T-cell (primary cell): Measurements from ENCODE around the gene FASTK. TPM values are rescaled to one million over a fixed set of nuclear protein-coding genes. Genes with fewer than 3 reads are reported as not detected.
A peak's percentile ranks its signal among the peaks of the same experiment; 100 is the strongest.

Source experiments
- ATAC-seq, 4 experiments: fragments of 200-7000 bp in 3 of 4; fragments of 150-1000 bp in 1 of 4; cut with Tn5 transposase; replicated peaks in 1 of 4; 1 replicate in 3 of 4; 2 replicates in 1 of 4; pipeline ENCODE4 v1.10.0; 2021; ENCODE audit warnings: moderate library complexity in 3 of 4, mild to moderate bottlenecking in 2 of 4, moderate number of reproducible peaks in 1 of 4
- CTCF ChIA-PET, 2 donors: fragments of 300-600 bp; sonication (Branson Sonifier 250); formaldehyde crosslinking; loops; one replicate each; lab custom pipeline; 2022; ENCODE audit warnings: antibody characterized with exemption in 2 of 2; lab: Charles Lee
- POLR2A ChIA-PET, 2 donors: fragments of 300-600 bp; sonication (Branson Sonifier 250); formaldehyde crosslinking; loops; one replicate each; lab custom pipeline; 2022; ENCODE audit warnings: antibody characterized with exemption in 2 of 2; lab: Charles Lee
- DNase-seq, 35 experiments: peaks; one replicate each; pipeline versions ENCODE4 v3.0.0 to v3.0.0-alpha.2; 2013 to 2023
- H3K27ac ChIP-seq: one replicate; pipeline ENCODE4 v1.5.1; 2013; ENCODE audit warnings: low read length
- H3K27me3 ChIP-seq, 2 experiments: replicated peaks in 1 of 2; 1 replicate in 1 of 2; 2 replicates in 1 of 2; pipeline versions ENCODE4 v1.6.1 to v1.7.0; 2013; ENCODE audit warnings: low read length in 1 of 2, mixed read lengths in 1 of 2; ENCODE audit not compliant: control insufficient read depth in 2 of 2, insufficient read depth in 2 of 2; ENCODE audit errors: extremely low read depth in 1 of 2
- H3K36me3 ChIP-seq, 2 donors: 1 replicate in 1 of 2; 2 replicates in 1 of 2; pipeline versions ENCODE4 v1.6.1 to v1.7.0; 2013; ENCODE audit warnings: low read length in 1 of 2; ENCODE audit not compliant: control insufficient read depth in 2 of 2, insufficient read depth in 1 of 2; ENCODE audit errors: extremely low read depth in 1 of 2
- H3K4me1 ChIP-seq, 2 experiments: 1 replicate in 1 of 2; 2 replicates in 1 of 2; pipeline versions ENCODE4 v1.6.1 to v1.7.0; 2013; ENCODE audit warnings: low read length in 2 of 2, mixed read lengths in 1 of 2; ENCODE audit not compliant: insufficient read depth in 2 of 2, control insufficient read depth in 1 of 2; ENCODE audit errors: extremely low read depth in 1 of 2
- H3K4me3 ChIP-seq, 2 donors: 1 replicate in 1 of 2; 2 replicates in 1 of 2; pipeline versions ENCODE4 v1.5.1 to v1.7.0; 2013; ENCODE audit warnings: mild to moderate bottlenecking in 2 of 2, low read length in 1 of 2, moderate library complexity in 1 of 2; ENCODE audit not compliant: control insufficient read depth in 1 of 2; ENCODE audit errors: extremely low read depth in 1 of 2
- H3K9me3 ChIP-seq: 2 replicates; pipeline ENCODE4 v1.7.0; 2013
- H3K27ac Mint-ChIP-seq, 2 donors: one replicate each; pipeline ENCODE4 v1.8.0; 2020 to 2021; ENCODE audit warnings: mild to moderate bottlenecking in 2 of 2, mixed read lengths in 2 of 2
- H3K27me3 Mint-ChIP-seq, 2 donors: one replicate each; pipeline ENCODE4 v1.8.0; 2021 to 2022; ENCODE audit warnings: mixed read lengths in 2 of 2
- H3K36me3 Mint-ChIP-seq: one replicate; pipeline ENCODE4 v1.8.0; 2021; ENCODE audit warnings: mixed read lengths
- H3K4me1 Mint-ChIP-seq, 3 donors: one replicate each; pipeline ENCODE4 v1.8.0; 2020 to 2022; ENCODE audit warnings: mixed read lengths in 3 of 3, mild to moderate bottlenecking in 1 of 3
- H3K4me3 Mint-ChIP-seq, 3 donors: one replicate each; pipeline ENCODE4 v1.8.0; 2020 to 2022; ENCODE audit warnings: mild to moderate bottlenecking in 3 of 3, mixed read lengths in 3 of 3, moderate library complexity in 3 of 3
- H3K9me3 Mint-ChIP-seq, 3 donors: one replicate each; pipeline ENCODE4 v1.8.0; 2020 to 2022; ENCODE audit warnings: mixed read lengths in 3 of 3
- WGBS: methylation state at CpG from one replicate; pipeline ENCODE4 v1.1.5; 2013; ENCODE audit warnings: missing lambda C conversion rate; ENCODE audit not compliant: insufficient coverage; 5-methylcytosine and 5-hydroxymethylcytosine counted together
- total RNA-seq, 35 experiments: library from RNA in 6 of 35; stranded (reverse) in 6 of 35; fragments of 120-200 nt in 1 of 35; gene quantifications; one replicate each; pipeline versions ENCODE4 v1.2.1 to v1.2.4 and lab custom pipeline; 2013 to 2026

FASTK gene
- total RNA-seq, 5 donors from 2014 or later (not counting 1 experiment from before 2014, with no cell fraction given), result 98.8 to 157 (median 151) TPM

DNA sequence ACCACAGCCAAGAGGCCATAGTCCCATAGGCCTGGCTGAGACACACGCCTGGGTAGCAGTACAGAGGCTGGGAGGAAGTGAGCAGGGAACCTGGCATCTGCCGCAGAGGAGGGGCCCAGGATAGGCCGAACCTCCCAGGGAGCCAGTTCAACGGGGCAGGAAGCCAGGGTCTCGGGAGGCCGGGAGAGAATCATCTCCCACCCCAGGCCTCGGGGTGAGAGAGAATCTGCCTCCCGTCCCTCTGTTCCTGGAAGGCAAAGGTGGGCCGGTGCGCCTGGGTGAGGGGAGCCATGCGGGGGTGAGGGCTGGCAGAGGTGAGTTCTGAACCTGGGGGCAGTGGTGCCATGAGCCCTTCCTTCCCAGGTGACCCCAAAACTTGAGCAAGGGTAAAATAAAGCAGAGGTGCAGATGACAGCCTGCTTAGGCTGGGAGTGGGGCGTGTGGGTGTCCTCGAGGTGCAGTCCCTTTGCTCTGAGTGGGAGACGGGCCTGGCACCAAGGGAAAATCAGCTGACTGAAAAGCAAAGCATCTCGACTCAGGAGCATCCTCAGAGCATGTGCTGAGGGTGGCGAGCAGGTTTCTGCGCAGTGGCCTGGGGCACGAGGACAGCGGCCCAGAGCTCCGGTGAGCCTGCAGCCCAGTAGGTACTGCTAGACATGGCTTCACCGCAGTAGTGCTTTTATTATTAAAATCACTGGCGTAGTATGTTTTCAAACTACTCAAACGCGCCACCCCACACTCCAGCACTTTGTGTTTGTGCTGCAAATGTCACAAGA lies 21.2 kb upstream of the FASTK start:
- H3K4me3 ChIP-seq, result no peak overlapping the region
- POLR2A ChIA-PET, result interaction anchor here in 1 of 2 donors (0.7 kb wide), 1 partner anchor 17 kb away, joined by 4 read pairs; no protein-coding TSS in a partner anchor
- ATAC-seq, result no peak

DNA sequence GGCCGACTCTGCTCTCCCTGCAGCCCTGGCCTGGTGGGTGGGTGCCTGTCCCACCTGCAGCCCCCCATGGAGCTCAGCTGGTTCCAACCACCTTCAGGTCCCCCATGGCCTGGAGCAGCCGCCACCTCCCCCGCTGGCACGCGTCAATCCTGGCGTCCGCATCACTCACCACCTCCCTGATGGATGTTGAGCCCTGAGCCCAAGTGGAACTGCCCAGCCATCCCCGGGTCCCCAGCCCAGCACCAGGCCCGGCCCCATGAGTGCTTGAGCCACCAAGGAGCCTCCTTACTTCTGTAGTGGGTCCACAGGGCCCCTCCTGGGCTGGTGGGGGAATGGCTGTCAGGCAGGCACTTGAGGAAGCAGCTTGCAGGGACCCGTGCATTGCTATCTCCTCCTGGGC lies 20.3 kb upstream of the FASTK start:
- ChIA-PET CTCF (no interaction called here), POLR2A (no interaction called here)
- Histone ChIP-seq H3K4me3 (no peak overlapping the region), H3K4me1 (peaks cover 0 to 4% of the 10 kb centered on the region in 2 experiments), H3K9me3 (no peaks in the 10 kb centered on the region), H3K36me3 (peaks cover 0 to 3% of the 10 kb centered on the region in 2 donors), H3K27ac (no peak overlapping the region), H3K27me3 (no peaks in the 10 kb centered on the region)
- H3K27me3 Mint-ChIP-seq, result no peaks in the 10 kb centered on the region
- ATAC-seq (no peak), DNase-seq (no peak)
- no peaks in the 10 kb centered on the region for H3K9me3 Mint-ChIP-seq
- H3K36me3 Mint-ChIP-seq, result peaks cover 6% of the 10 kb centered on the region
- H3K4me3 Mint-ChIP-seq, result no peak overlapping the region
- peaks cover 0 to 2% (median 2%) of the 10 kb centered on the region in 3 donors for H3K4me1 Mint-ChIP-seq
- WGBS, result 90% methylated on average over 9 of the region's 10 CpGs
- no peak overlapping the region for H3K27ac Mint-ChIP-seq

More for the DNA sequence above, 21.2 kb upstream of the FASTK start:
- peaks cover 6% of the 10 kb centered on the region for H3K36me3 Mint-ChIP-seq
- Histone ChIP-seq H3K4me1 (no peaks in the 10 kb centered on the region), H3K27me3 (no peaks in the 10 kb centered on the region), H3K9me3 (no peaks in the 10 kb centered on the region), H3K36me3 (peaks cover 0 to 3% of the 10 kb centered on the region in 2 donors), H3K27ac (no peak overlapping the region)
- DNase-seq, result no peak
- no peaks in the 10 kb centered on the region for H3K9me3 Mint-ChIP-seq
- no peaks in the 10 kb centered on the region for H3K4me1 Mint-ChIP-seq
- H3K27me3 Mint-ChIP-seq, result no peaks in the 10 kb centered on the region
- 93% methylated on average over 15 of the region's 24 CpGs for WGBS
- CTCF ChIA-PET, result no interaction called here
- H3K27ac Mint-ChIP-seq, result no peak overlapping the region
- H3K4me3 Mint-ChIP-seq, result no peak overlapping the region

DNA sequence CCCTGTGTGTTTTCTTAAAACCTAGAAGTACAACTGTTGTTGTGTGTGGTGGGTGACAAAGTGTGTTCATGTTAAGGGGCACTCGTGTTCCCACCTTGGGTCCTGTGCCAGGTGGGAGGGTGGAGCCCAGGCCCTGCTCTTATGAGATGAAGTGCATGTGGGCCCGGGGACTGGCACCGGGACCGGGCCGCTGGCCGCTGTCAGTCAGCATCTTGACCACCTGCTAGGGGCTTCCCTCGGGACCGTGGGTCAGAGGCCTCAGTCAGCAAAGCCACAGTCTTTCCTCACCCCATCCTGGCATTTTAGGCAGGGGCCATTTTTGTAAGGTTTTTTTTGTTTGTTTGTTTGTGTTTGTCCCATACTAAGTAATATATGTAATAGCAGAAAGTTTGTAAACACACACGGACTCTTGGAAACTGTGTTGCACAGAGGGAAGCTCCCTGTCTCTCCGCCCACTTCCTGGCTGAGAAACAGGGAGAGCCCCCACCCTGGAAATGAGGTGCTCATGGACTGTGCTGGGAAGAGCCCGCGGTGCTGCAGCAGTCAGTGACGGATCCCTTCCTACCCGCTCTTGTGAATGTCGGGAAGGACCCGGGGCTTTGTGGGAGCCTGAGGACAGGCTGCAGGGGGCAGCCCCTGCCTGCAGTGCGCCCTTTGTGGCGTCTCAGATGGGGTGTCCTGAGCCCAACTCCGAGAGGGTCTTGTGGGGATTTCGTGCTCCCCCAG lies 19.0 kb upstream of the FASTK start:
- H3K4me3 Mint-ChIP-seq, result no peak overlapping the region
- no peaks in the 10 kb centered on the region for H3K9me3 Mint-ChIP-seq
- POLR2A ChIA-PET, result no interaction called here
- WGBS, result 90% methylated on average over 12 of the region's 20 CpGs
- Histone ChIP-seq H3K9me3 (no peaks in the 10 kb centered on the region), H3K4me3 (no peak overlapping the region), H3K27ac (no peak overlapping the region), H3K4me1 (peaks cover 0 to 10% of the 10 kb centered on the region in 2 experiments), H3K36me3 (peaks cover 0 to under 1% of the 10 kb centered on the region in 2 donors), H3K27me3 (no peaks in the 10 kb centered on the region)
- no peak for ATAC-seq
- no peak for DNase-seq
- CTCF ChIA-PET, result interaction anchor here in 1 of 2 donors (0.5 kb wide), 1 partner anchor 320 kb away, joined by 3 read pairs; no protein-coding TSS in a partner anchor
- H3K27ac Mint-ChIP-seq, result no peak overlapping the region
- peaks cover 0 to 8% (median 3%) of the 10 kb centered on the region in 3 donors for H3K4me1 Mint-ChIP-seq
- no peaks in the 10 kb centered on the region for H3K27me3 Mint-ChIP-seq
- peaks cover 6% of the 10 kb centered on the region for H3K36me3 Mint-ChIP-seq

DNA sequence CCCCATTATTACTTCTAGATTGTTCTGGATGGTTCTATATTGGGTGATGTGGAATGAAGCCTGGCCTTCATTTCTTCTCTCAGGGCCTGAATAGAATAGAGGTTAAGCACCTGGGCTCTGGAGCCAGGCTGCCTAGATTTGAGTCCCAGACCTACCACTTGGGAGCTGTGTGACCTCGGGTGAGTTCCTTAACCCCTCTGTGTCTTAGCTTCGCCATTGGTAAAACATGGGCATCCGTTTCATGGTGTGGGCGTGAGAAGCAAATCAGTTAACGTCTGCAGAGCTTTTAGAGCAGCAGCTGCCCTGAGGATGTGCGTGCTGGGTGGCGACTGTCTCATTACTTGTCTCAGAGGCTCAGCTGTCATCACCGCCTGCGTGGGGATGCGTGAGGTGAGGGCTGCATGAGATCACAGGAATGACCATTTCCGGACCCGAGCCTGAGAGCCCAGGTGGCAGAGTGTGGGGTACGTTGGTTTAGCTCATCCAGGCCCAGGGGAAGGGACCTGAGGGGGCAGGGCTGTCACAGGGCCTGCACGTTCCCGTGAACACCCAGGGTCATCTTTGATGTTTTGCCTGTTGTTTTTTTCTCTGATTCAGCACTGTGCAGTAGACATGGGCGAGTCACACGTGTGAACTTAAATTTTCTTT lies 15.3 kb upstream of the FASTK start:
- CTCF ChIA-PET, result no interaction called here
- H3K9me3 Mint-ChIP-seq, result no peaks in the 10 kb centered on the region
- 78% methylated on average over 14 of the region's 17 CpGs for WGBS
- POLR2A ChIA-PET, result interaction anchor here in 1 of 2 donors (0.7 kb wide), 1 partner anchor 964 kb away, joined by 4 read pairs; no protein-coding TSS in a partner anchor
- H3K4me1 Mint-ChIP-seq, result peaks cover 0 to 11% (median 8%) of the 10 kb centered on the region in 3 donors
- peak in 1 of 35 experiments; percentile 34 for DNase-seq
- Histone ChIP-seq H3K4me1 (peaks cover 0 to 10% of the 10 kb centered on the region in 2 experiments), H3K4me3 (no peak overlapping the region), H3K36me3 (no peaks in the 10 kb centered on the region), H3K9me3 (no peaks in the 10 kb centered on the region), H3K27ac (peak overlapping the region; percentile 29), H3K27me3 (no peaks in the 10 kb centered on the region)
- no peaks in the 10 kb centered on the region for H3K27me3 Mint-ChIP-seq
- H3K4me3 Mint-ChIP-seq, result no peak overlapping the region
- ATAC-seq, result peak in 2 of 4 experiments; percentile 32 to 58
- H3K27ac Mint-ChIP-seq, result peak overlapping the region in 1 of 2 donors; percentile 73
- no peaks in the 10 kb centered on the region for H3K36me3 Mint-ChIP-seq

DNA sequence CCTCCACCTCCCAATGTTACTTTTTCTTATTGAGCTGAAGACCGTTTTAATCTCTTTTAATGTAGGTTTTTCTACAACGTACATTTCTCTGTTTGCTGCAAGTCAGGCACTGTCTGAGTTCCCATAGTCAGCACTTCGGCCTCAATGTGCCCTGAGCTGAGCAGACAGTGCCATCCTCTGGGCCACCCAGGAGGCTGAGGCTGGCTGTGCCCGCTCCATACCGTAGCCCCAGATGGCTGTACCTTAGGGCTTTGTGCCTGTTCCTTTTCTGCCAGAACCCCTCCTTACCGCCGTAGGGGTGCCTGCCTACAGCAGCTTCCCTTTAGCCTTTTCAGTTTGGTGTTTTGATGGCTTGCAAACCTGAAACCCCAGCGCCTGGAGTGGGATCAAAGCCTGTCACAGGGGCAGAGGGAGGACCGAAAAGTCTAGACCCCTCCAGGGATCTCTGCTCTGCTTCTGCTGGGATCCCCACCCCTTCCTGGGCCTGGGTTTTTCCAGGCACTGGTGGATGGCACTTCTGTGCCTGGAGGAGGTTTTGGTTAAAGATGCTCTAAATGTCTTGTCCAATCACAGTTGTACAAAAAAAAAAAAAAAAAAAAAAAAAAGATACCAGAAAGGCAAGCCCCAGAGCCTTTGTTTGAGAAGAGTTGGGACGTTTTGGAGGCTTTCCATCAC lies 14.7 kb upstream of the FASTK start:
- no peaks in the 10 kb centered on the region for H3K9me3 Mint-ChIP-seq
- H3K36me3 Mint-ChIP-seq, result no peaks in the 10 kb centered on the region
- Histone ChIP-seq H3K27me3 (peaks cover 0 to 1% of the 10 kb centered on the region in 2 experiments), H3K9me3 (no peaks in the 10 kb centered on the region), H3K4me3 (no peak overlapping the region), H3K27ac (peak overlapping the region; percentile 29), H3K36me3 (no peaks in the 10 kb centered on the region), H3K4me1 (peaks cover 0 to 10% of the 10 kb centered on the region in 2 experiments)
- no peak overlapping the region for H3K27ac Mint-ChIP-seq
- H3K4me3 Mint-ChIP-seq, result no peak overlapping the region
- ChIA-PET POLR2A (no interaction called here), CTCF (interaction anchor here in 1 of 2 donors (0.6 kb wide), 2 partner anchors 33 to 68 kb away, joined by 3 to 5 read pairs; no protein-coding TSS in a partner anchor)
- no peaks in the 10 kb centered on the region for H3K27me3 Mint-ChIP-seq
- H3K4me1 Mint-ChIP-seq, result peaks cover 0 to 11% (median 8%) of the 10 kb centered on the region in 3 donors
- ATAC-seq, result peak in 1 of 4 experiments; percentile 50
- 90% methylated on average over 4 of the region's 10 CpGs for WGBS
- peak in 1 of 35 experiments; percentile 25 for DNase-seq
